IPS-15b (cell line): ENCODE measurements around the gene ANGPTL2.

Experiments used
- H3K27me3 ChIP-seq: one replicate; pipeline ENCODE4 v1.6.1; 2013; ENCODE audit warnings: low read length; ENCODE audit not compliant: control insufficient read depth, insufficient read depth
- H3K36me3 ChIP-seq: one replicate; pipeline ENCODE4 v1.6.1; 2013; ENCODE audit warnings: low read length; ENCODE audit not compliant: control insufficient read depth, insufficient read depth
- H3K4me1 ChIP-seq: one replicate; pipeline ENCODE4 v1.6.1; 2013; ENCODE audit warnings: mild to moderate bottlenecking, low read length; ENCODE audit not compliant: control insufficient read depth, insufficient read depth
- H3K4me3 ChIP-seq: one replicate; pipeline ENCODE4 v1.5.1; 2013; ENCODE audit warnings: low read depth, low read length
- H3K9ac ChIP-seq: one replicate; pipeline ENCODE4 v1.6.1; 2013; ENCODE audit warnings: low read depth, mild to moderate bottlenecking, low read length
- H3K9me3 ChIP-seq: one replicate; pipeline ENCODE4 v1.6.1; 2013; ENCODE audit warnings: mild to moderate bottlenecking, low read length; ENCODE audit not compliant: control insufficient read depth, insufficient read depth

Gene ANGPTL2

DNA sequence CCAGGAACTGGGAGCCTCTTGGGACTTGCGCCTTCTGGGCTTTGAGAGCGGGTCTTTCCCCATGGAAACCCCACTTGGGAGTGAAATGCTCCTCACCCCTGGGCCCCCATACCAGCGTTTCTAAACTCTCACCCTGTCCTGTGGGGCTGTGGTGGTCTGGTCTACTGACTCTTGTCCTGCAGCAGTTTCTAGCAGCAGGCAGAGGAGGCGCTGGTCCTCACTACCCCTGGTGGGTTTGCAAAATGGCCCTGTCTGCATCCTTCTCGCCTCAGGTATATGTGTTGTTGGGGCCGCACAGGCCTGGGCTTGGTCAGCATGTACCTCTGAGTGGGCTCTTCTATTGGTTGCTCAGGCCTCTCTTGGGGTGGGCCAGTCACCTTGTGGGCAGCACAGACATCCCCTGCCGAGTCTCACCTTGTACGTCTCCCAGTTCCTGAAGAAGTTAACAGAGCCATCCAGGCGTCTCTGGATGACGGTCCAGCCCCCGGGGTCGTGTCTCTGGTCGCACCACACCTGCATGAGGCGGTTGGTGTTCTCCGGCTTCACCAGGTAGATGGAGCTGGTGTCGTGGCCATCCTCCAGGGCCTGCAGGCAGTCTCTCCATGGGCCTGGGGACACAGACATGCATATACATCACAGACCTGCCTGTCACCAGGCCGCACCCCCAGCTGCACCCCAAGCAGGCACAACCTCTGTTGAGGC is 29.0 kb downstream of the ANGPTL2 start:
- Histone ChIP-seq H3K4me1 (no peaks in the 10 kb centered on the region), H3K4me3 (no peak overlapping the region), H3K9me3 (no peaks in the 10 kb centered on the region), H3K36me3 (peaks cover 3% of the 10 kb centered on the region), H3K27me3 (no peaks in the 10 kb centered on the region), H3K9ac (no peak overlapping the region)

DNA sequence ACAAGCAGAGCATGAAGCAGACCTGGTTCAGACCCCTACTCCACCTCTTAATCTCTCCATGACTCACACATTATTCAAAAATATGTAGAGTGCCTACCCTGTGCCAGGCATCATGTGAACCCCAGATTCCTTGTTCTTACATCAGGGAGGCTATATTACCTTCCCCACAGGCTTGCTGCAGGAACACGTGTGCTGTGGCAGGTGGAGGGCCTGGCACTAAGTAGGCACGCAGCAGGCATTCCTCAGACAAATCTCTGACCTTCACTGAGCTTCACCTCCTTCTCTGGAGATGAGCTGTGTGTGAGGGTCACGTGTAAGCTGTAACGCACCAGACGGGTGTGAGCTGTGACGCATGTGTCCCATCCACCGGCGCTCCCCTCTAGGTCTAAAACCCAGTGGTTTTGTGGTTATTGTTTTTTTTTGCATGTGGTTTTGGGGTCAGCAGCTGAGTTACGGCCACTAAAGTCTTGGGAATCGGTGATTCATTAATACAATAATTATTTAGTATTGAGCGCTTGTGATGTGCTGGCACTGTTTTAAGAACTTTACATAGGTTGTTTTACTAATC is 30.3 kb downstream of the ANGPTL2 start:
- Histone ChIP-seq H3K9ac (no peak overlapping the region), H3K4me1 (no peaks in the 10 kb centered on the region), H3K36me3 (no peaks in the 10 kb centered on the region), H3K9me3 (no peaks in the 10 kb centered on the region), H3K4me3 (no peak overlapping the region), H3K27me3 (no peaks in the 10 kb centered on the region)

DNA sequence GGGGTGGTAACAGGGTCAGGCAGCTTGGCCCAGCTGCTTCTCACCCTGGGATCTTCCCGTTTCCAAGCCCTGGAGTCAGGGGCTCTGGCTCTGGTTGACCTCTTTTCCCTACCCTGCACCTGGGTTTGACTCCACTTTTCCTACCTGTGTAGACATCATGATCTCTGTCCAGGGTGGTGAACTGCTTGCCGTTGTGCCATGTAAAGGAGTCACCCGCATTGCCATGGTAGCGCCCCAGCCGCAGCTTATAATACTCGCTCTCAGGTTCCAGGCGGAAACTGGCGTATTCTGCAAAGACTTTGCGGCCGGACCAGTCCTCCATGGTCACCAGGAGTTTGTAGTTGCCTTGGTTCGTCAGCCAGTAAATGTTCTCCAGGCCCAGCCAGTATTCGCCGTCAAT is 30.9 kb downstream of the ANGPTL2 start:
- no peaks in the 10 kb centered on the region for H3K36me3 ChIP-seq
- H3K4me1 ChIP-seq: no peaks in the 10 kb centered on the region
- H3K27me3 ChIP-seq: no peaks in the 10 kb centered on the region
- H3K9me3 ChIP-seq: no peaks in the 10 kb centered on the region
- no peak overlapping the region for H3K4me3 ChIP-seq
- H3K9ac ChIP-seq: no peak overlapping the region

DNA sequence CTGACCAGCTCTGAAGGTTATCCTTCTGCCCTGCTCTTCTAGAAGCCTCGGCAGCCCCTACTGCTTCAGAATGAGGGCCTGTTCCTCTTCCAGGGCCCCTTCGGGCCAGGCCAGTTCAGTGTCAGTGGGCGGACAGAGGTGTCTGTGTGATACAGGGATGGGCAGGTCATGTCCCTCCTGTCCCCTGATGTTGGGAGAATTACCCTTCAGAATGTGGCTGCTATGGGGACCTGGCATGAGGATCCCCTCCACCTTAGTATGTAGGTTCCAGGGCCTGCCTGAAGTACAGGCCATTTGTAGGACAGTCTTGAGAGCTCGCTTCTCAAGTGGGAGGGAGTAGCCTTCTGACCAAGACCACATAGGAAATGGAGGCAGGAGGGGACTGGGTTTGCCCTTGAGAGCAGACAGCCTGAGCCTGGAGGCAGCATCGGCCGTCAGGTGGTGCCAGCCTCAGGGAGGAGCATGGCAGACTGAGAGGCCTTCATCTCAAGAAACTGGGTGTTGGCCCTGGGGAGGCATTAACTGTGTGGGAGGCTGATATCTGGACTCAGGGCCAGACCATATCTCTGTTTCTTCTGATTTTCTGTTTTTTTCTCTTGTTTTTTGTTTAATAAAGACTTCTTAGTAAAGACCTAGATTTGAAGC is 32.0 kb downstream of the ANGPTL2 start:
- no peaks in the 10 kb centered on the region for H3K27me3 ChIP-seq
- H3K9me3 ChIP-seq: no peaks in the 10 kb centered on the region
- no peaks in the 10 kb centered on the region for H3K4me1 ChIP-seq
- H3K36me3 ChIP-seq: no peaks in the 10 kb centered on the region
- no peak overlapping the region for H3K4me3 ChIP-seq
- no peak overlapping the region for H3K9ac ChIP-seq

DNA sequence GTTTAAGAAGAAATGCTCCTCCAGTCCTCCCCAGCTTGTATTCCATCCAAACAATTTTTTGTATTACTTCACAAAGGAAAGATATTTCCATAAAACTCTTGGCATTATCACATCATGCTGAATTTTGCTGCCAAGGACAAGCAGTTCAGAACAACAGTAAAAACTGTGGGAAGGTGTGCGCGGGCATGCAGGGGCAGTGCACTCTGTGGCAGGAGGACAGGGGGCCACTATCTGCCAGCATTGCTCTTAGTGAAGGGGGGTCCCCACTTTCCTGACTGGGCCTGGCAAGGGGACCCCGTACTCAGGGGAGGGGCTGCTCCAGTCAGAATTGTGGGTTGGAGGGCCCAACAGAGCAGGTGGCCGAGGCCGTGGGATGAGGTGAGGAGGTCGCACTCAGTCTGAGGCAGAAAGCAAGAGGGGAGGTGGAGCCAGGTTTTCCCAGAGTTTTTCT is 32.8 kb downstream of the ANGPTL2 start:
- H3K27me3 ChIP-seq: no peaks in the 10 kb centered on the region
- H3K9me3 ChIP-seq: no peaks in the 10 kb centered on the region
- H3K36me3 ChIP-seq: no peaks in the 10 kb centered on the region
- H3K4me1 ChIP-seq: no peaks in the 10 kb centered on the region
- no peak overlapping the region for H3K4me3 ChIP-seq
- H3K9ac ChIP-seq: no peak overlapping the region

DNA sequence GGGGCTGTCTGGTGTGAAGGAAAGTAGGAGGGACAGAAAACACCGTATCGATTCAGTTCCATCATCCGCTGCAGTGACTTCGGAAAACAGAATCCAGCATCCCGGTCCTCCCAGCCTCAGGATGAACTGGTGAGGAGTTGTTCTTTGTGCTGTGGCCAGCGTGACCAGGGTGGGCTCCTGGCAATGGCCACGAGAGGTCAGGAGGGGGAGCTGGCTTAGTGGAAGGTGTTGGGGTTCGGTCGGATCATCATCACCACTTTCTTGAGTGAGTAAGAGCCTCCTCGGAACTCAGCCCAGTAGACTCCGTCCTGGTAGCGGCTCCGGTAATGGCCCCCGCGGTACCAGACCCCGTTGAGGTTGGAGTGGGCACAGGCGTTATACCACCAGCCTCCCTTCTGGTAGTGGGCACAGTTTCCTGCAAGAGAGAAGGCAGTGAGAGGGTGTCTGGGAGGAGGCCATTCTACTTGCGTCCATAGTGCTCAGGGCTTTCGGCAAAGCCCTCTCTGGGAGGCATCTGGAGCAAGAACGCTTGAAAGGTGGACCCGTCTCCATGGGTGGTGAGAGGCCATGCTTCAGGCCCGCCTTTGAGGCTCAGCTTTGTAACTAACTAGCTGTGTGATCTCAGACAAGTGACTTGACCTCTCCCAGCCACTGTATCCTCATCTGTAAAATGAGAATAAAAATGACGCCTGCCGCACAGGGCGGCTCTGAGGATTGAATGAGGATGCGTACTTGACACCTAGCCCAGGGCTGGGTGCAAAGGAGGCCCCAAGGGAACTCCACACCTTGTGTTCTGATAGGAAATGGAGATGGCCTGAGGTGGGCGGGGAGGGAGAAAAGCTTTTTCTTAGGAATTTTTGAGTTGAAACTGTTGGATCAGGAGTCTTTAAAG is 33.5 kb downstream of the ANGPTL2 start:
- Histone ChIP-seq H3K4me1 (no peaks in the 10 kb centered on the region), H3K36me3 (no peaks in the 10 kb centered on the region), H3K9ac (no peak overlapping the region)

DNA sequence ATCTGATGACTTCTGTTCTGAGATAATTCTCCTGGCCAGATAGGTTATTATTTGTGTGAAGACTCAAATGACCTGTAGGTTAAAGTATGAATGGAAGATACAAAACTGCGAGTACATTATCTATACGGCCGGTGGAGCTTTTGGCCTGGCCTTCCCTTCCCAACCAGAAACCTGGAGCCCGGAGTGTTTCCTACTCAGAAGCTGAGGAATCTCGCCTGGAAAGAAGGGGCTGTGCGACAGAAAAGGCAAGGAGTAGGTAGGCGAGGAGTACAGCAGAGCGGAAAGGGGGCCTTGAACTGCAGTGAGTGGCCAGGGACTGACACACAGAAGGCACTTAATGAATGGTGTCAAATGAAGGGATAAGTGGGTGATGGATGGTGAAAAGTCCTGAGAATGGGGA is 34.6 kb downstream of the ANGPTL2 start:
- H3K27me3 ChIP-seq: no peaks in the 10 kb centered on the region
- H3K4me3 ChIP-seq: no peak overlapping the region
- H3K4me1 ChIP-seq: no peaks in the 10 kb centered on the region
- no peaks in the 10 kb centered on the region for H3K9me3 ChIP-seq
- H3K9ac ChIP-seq: no peak overlapping the region
- no peaks in the 10 kb centered on the region for H3K36me3 ChIP-seq

More for the DNA sequence above, 33.5 kb downstream of the ANGPTL2 start:
- Histone ChIP-seq H3K4me3 (no peak overlapping the region), H3K27me3 (no peaks in the 10 kb centered on the region), H3K9me3 (no peaks in the 10 kb centered on the region)

DNA sequence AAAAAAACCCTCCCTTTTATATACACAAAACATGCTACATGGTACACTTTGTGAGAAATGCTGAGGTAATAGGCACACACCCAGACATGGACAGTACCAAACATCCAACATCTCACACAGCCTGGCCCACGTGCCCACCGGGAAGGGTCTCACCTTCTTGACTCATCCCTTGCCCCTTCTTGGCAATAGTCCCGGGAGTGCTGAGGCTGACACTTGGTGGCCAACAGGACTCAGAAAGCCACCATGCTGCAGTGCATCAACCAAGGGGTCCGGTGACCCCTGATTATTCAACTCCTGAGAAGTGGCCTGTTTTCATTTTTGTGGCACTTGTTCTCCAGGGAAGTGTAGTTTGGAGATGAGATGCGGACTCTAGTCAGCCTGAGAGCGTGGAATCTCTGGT is 35.0 kb downstream of the ANGPTL2 start:
- Histone ChIP-seq H3K4me3 (no peak overlapping the region), H3K9me3 (no peaks in the 10 kb centered on the region), H3K9ac (no peak overlapping the region), H3K27me3 (no peaks in the 10 kb centered on the region), H3K36me3 (no peaks in the 10 kb centered on the region), H3K4me1 (no peaks in the 10 kb centered on the region)

DNA sequence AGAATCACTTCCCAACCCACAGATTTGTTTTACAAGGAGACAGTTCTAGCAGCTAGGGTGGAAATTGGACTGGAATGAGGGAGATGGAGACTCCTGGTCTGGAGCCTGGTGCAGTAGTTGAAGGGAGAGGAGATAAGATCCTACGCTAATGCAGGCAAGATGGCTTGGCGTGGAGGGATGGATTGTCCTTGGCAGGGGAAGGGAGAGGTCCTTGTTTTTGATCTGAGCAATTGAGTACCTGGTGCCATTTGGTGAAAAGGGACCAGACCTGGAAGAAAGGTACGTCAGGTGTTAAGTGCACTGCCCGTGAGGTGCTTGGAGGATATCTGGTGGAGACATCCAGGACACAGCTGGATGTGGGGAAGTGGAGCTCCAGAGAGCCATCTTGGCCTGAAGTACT is 35.7 kb downstream of the ANGPTL2 start:
- Histone ChIP-seq H3K36me3 (no peaks in the 10 kb centered on the region), H3K9me3 (no peaks in the 10 kb centered on the region), H3K9ac (no peak overlapping the region), H3K27me3 (no peaks in the 10 kb centered on the region), H3K4me3 (no peak overlapping the region), H3K4me1 (no peaks in the 10 kb centered on the region)

DNA sequence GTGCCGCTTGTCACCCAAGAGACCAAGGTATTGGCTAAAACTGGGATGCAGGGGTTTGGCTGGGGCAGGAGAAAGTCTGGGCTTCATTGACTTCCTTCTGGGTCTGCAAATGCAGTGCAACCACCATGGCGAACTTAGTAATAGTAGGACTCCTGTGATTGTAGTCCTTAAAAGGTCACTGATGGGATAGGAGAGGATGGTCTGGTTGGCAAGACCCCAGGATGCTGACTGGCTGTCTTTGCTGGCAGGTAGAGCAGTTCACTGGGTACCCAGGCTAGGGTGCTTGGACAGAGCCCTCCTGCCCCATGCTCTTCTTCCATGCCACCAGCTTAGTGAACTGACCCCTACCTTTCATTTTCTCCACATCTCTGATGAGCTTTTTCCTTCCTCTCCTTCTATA is 37.2 kb downstream of the ANGPTL2 start:
- Histone ChIP-seq H3K36me3 (no peaks in the 10 kb centered on the region), H3K27me3 (no peaks in the 10 kb centered on the region)

DNA sequence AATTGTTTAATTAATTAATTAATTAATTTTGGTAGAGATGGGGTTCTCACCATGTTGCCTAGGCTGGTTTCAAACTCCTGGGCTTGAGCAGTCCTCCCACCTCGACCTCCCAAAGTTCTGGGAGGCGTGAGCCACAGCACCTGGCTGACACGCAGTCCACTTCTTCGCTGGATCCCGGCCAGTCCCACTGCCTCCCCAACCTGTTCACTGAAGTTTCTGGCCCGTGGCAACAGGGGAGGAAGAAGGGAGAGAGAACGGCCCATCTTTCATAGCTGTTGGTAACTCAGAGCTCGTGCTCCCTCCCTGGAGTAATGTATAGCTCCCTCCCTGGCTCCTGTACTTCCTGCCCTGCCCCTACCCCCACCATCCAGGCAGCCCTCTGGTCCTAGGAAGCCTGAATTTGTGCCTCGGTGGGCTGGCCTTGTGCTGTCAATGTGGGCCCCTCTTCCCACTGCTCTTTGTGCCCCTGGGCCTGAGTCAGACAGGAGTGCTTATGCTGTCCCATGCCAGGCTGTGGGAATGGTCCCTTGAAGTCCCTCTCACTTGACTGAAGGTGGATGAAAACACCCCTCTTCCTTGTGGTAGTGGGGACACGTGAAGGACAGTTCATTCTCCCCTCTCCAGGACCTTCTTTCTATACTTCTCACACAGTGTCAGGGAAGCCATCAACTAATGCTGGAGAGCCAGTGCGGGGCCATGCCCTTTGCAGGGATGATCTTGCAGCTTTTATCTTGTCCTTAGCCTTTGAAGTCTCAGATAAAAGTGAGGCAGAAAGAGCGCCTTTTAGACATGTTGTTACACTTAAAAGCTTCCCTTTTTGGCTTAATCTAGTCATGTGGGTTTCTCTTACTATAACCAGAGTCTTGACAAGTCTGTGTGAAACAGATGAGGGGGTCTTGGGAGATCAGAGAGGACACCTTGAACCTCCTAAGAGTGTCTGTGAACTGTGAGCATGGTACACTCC is 38.1 kb downstream of the ANGPTL2 start:
- Histone ChIP-seq H3K36me3 (no peaks in the 10 kb centered on the region), H3K9me3 (no peaks in the 10 kb centered on the region), H3K4me1 (no peaks in the 10 kb centered on the region), H3K4me3 (no peak overlapping the region), H3K27me3 (no peaks in the 10 kb centered on the region), H3K9ac (no peak overlapping the region)

More for the DNA sequence above, 37.2 kb downstream of the ANGPTL2 start:
- Histone ChIP-seq H3K9ac (no peak overlapping the region), H3K9me3 (no peaks in the 10 kb centered on the region), H3K4me1 (no peaks in the 10 kb centered on the region), H3K4me3 (no peak overlapping the region)
